Renal pelvis (tissue), 4 donors: ENCODE data around the gene GRIK3. TPM values are rescaled to one million over a fixed set of nuclear protein-coding genes. Genes with fewer than 3 reads are reported as not detected.
"Not testable (repeated sequence)": the region's sequence is repeated elsewhere in the genome, so short reads cannot be mapped to it uniquely, and the experiment has no call there.

ENCODE experiments used
- DNase-seq: peaks from one replicate; pipeline ENCODE4 v3.0.0-alpha.2; 2013
- polyA plus RNA-seq, 3 donors: library from polyadenylated mRNA; unstranded; fragments of 120-200 nt; gene quantifications; one replicate each; pipeline ENCODE4 v1.2.1, GENCODE V29; 2013; ENCODE audit not compliant: insufficient read length in 3 of 3

The GRIK3 gene
- polyA plus RNA-seq, 3 donors: 3.2 to 4.0 (median 3.3) TPM

DNA sequence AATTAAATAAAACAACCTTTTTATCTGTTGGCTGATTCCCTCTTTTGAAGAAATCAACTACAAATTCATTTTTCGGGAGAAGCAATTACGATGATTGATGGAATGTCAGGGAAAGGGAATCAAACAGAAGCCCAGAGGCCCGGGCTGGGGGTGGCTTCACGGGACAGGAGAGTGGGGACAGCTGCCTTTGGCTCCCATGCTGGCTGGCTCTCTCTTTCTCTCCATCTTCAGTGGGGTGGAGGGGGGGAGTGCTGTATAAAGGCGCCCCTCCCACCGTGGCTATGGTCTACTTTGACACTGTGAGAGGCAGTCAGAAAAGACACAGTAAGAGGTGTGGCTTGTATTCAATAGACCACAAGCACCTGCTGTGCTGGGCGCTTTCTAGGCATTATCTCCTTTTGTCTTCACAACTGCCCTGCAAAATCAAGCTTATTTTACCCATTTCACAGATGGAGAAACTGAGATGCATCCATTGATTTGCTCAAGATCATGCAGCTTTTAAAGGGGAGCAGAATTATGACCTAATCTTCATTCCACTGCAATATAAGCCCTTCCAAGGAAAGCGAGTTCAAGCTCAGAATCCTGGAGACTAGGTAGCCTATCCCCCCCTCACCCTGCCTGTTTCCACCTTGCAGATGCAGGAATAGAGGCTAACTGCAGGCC, 92.9 kb downstream of the GRIK3 start:
- no peak for DNase-seq

DNA sequence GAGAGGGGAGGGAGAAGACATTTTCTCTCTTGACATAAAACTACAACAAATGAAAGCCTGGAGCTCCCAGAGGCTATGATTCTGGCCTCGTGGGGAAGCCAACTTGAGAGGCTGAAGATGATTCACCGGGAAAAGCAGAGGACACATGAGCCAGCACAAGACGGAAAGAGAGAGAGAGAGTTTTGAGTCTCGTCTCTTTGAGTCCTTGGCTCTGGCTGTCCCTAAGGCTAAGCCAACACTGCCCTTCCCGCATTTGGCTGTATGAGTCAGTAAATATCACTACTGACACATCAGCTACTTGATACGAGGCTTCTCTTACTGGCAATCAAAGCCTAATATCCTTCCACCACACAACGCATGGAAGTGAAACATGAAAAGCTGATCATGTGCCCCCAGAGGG, 95.5 kb downstream of the GRIK3 start:
- no peak for DNase-seq

DNA sequence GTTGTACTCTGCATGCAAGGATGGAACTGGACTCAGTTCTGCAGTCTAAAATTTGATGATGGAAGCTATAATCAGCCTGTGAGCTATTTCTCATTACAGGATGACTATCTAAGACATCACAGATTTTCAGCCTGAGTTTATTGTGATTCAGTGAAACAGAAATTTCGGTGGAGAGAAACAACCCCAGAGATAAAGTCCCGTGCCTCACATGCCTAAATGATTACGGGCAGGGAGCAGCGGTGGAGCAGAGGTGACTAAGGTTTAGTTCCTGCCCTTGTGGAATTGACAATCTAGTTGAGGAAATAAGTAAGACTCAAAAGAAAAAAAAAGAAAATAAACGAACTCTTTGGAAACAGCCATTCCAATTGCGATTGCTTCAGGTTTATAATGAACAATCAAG, 96.9 kb downstream of the GRIK3 start:
- no peak for DNase-seq

DNA sequence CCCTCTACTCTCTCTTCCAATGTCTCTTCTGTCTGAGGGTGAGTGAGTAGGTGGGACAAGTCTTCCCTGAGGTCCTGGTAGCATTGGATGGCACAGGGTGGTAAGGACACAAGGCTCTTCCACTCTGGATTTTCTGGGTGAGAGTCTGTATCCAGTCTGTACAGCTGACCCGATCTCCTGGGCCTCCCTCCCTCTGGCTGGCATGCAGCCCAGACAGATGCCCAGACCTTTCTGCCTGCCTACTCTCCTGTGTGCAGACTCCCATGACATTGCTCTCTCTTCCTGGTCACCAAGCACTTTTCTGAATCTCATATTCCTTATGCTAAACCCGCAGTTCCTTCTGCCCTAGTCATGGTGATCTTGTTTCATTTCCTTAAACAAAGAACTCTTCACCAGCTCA, 100.3 kb downstream of the GRIK3 start:
- no peak for DNase-seq

DNA sequence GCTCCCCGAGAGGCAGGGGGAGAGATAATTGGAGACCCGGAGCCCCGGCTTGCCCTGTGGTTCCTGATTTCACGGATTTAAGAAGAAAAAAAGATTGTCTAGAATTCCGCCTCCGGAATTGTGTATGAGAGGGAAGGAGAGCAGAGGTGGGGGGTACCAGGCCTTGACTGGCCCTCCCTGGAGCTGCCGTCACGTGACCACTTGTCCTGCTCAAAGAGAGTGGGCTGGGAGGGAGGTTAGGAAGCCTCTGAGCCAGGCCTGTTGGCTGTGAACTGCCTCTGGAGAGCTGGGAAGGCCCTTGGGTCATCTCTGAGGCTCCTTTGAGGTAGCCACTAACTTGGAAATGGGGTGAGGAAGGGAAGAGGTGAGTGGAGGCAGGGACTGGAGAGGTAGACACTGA, 106.5 kb downstream of the GRIK3 start:
- no peak for DNase-seq

DNA sequence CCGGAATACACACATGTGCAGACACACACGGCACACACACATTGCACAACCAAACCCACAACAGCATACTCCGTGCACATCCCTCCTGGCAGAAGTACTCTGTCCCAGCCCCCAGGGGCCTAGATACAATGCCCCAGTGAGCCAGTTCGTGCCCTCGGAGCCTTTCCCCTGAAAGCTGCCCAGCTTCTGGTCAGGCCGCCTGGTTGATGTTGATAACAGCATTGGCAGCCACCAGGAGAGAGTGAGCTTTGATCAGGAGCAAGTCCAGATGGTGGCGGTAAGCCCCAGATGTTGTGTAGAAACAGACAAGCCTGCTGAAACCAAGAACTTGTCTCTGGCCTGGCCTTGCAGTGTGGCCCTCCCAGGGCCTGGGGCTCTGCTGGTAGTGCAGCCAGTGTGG, 109.1 kb downstream of the GRIK3 start:
- no peak for DNase-seq

DNA sequence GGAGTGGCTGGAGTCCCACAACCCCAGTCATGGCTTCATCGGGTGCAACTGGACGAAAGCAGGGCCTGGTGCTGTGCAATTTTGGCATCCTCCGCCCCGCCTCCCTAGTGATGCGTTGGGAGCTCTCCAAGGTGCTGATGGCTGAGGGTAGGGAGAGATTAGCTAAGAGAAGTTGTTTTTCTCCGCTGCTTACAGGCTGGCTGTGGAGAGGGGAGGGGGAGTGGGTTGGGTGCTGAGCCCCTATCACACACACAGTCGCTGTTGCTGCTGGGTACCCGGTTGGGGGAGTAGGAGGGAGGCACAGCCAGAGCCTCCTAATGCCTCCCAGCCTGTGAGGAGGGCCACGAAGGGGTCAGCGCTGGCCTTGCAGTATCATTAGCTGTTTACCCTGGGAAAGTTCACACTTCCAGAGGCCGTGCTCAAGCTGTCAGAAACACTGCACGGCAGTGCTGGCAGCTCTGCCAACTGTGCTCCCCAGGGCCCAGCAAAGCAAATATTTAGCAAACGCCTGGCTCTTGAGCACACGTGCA, 110.0 kb downstream of the GRIK3 start:
- DNase-seq: peak; percentile 90

DNA sequence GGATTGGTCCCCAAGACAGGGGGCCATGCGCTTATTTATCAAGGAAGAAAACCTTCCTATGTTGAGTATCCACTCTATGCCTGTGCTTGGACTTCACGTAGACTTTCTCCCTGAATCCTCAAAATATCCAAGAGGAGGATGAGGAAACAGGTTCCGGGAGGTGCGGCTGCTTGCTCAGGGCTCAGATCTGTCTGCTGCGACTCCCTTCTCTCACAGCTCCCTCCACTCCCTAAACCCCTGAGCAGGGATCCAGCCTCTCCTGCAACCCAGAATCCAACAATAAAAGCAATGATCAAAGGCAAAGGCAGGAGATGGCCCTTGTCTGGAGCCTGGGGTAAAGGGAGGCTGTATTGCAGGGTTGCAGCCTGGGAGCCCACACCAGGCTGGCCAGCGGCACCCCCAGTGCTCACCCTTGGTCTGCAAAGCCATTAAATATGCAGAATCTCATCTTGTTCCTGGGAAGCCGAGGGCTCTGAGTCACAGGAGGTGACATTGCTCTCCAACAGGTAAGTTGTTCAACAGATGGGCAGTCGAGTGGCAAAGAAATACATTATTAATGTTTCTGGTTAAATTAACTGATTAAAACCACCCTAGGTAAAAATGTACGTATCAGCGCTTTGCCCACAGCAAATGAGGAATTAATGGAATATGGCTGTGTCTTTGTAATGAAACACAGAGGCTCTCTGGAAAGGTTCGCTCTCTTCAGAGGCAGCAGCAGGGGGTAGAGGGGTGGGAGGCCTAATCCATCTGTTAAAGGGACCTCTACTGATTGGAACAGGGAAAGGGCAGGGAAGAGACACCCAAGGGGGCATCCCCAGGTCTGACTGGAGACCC, 111.5 kb downstream of the GRIK3 start:
- no peak for DNase-seq

DNA sequence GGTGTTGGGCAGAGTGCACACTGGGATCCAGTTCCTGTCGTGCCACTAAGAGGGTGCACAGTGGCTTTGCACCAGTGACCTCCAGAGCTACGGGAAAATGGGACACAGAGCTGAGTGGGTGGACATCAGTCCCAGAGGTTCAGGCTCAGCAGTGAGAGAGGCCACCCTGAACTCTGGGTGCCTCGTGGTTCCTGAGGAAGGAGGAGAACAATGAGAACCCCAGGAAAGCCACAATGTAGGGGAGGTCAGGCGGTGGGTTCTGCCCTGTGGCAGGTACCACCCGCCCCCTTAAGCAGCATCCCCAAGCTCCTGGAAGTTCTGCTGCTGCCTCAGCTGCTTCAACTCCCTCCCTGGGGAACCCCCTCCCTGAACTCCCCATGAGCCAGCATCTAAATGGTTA, 112.2 kb downstream of the GRIK3 start:
- no peak for DNase-seq

DNA sequence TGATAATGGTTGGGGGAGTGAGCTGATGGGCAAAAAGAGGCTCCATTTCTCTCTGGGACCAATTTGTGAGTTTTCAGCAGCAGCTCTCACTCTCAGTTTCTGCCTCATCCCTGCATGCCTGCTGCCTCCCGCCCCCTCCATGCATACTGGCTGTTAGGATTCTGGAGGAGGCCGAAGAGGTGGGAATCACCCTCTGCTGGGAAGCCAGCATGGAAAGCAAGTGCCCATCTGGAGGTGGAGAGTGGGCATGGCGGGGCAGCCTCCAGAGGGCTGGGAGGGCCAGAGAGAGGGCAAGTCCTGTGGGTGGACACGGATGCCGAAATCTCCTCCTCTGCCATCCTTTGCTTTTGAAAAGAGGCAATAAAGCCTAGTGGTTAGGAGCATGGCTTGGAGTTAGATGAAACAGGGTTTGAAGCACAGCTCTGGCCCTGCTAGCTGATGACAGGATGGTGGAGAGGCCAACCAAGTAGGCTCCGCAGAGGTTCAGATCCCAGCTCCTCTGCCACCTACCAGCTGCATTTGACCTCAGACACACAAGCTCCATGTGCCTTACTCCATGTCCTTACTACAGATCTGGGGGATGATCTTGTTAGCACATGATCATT, 113.4 kb downstream of the GRIK3 start:
- DNase-seq: no peak

DNA sequence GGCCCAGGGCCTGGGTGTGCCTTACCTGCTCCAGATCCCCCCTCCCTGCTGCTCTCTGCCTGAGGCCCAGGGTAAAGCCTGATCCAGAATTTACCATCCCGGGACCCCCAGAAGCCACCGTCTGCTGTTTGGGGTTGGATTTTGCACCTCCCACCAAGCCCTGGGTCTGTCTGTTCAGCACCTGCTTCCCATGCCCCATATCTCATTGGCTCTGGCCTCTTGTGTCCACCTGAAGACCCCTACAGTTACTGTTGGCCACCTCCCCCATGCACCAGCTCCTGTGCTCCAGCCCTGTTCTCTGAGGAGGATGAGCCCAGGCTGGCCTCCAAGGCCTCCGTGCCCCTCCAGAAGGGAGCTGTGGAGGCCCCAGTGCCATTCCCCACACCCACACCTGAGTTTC, 113.9 kb downstream of the GRIK3 start:
- no peak for DNase-seq

DNA sequence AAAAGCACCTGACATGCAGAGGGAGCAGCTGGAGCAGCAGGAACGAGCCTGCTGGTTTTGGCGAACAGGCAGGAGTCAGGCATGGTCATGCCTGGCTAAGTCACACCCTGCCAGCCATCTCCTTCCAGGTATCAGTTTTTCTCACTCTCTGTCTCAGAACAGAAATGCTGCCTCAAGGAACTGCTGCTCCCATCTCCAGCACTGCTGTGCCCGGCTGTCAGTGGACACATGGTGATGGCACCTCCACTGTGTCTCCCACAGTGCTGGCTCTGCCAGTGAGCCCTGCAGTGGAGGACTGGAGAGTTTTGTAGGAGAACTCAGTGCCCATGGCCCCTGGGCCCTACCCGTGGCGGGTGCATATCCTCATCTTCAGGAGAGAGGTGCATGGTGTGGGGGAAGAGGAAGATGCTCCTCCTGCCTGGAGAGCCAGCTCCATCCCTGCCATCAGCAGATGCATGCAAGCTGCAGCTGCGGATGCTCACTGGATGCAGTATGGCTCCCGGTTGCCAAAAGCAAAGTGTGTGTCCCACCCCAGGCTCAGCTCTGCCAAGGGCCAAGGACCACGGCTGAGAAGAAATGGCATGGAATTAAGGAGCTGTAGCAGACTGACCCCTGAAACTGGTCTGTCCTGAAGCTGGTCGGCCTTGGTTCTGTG, 114.7 kb downstream of the GRIK3 start:
- no peak for DNase-seq

DNA sequence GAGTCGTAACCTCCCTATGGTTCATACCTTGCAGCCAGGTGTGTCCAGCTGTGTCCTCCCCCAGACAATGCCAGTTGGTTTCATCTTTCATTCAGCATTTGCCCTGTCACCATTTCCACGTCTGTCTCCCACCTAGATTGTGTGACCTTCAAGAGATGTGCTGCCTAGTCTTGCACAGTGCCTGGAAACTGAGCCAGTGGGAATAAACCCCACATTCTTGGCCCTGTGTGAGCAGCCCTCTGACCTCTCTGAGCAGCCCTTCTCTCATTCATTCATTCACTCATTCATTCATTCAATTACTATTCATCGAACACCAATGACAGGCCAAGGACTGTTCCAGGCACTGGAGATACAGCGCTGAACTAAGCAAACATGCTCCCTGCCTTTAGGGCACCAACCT, 115.7 kb downstream of the GRIK3 start:
- DNase-seq: no peak

DNA sequence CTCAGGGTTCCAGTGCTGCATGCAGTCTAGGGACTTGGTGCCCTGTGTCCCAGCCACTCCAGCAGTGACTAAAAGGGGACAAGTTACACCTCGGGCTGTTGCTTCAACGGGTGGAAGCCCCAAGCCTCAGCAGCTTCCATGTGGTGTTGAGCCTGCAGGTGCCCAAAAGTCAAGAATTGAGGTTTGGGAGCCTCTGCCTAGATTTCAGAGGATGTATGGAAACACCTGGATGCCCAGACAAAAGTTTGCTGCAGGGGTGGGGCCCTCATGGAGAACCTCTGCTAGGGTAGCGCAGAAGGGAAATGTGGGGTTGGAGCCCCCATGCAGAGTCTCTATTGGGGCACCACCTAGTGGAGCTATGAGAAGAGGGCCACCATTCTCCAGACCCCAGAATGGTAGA, 117.8 kb downstream of the GRIK3 start:
- DNase-seq: not testable (repeated sequence)

DNA sequence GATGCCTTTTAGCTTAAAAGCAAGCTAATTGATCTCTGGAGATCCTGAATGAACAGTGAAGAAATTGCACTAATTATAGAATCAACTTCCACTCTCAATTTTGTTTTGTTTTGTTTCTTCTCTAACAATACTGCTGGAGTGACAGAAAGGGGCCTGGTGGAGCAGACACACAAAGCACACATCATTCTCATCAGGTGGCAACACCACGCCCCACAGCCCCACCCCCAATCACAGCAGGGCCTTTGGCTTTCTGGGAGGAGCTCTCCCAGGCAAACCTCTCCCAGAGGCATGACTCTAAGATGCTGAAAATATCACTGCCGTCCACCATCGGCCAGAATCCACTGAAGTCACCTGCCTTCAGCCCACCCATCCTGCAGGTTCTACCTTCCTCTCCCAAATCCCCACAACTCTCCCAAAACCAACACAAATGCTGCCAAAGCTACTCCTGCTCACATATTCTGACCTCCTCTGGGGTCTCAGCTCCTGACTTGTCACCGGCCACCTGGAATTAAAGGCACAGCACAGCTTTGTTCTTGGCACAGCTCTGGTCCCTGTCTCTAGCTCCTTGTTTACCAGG, 120.7 kb downstream of the GRIK3 start:
- no peak for DNase-seq

DNA sequence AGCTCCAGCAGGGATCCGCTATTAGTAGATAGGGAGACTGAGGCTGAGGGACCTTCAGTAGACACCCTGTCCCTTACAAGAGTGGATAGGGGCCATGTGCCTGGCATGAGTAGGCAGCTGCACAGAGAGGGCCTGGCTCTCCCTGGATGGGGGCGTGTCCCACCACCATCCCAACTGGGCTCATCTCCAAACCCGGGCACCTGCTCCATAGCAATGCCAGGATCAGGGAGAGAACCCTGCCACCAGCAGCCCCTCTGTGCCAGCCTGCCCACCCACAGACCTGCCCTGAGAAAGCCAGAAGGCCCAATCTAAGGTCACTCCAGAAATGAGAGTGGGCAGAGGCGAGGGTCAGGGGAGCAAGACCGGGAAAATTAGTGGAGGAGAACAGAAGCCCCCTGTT, 121.3 kb downstream of the GRIK3 start:
- DNase-seq: no peak

DNA sequence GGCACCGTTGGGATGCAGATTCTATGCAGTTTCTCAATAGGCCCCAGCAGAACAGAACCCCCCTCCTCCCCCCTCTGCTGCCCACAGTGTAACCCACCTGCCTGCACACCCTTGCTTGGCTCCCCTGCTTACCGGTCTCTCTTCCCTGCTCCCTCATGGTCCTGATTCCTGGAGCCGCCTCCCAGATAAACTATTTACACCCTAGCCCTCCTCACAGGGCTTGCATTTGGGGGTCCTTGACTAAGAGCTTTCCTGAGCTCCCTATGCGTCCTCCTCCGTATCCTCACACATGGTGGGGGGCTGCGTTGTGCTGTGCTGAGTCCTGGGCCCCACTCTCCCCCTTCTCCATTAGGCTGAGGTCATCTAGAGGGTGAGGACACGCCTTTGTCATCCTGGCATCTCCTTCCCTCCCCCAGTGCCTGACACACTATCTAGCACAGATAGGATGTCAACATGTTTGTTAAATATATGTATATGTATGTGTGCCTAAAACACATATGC, 121.9 kb downstream of the GRIK3 start:
- DNase-seq: no peak

DNA sequence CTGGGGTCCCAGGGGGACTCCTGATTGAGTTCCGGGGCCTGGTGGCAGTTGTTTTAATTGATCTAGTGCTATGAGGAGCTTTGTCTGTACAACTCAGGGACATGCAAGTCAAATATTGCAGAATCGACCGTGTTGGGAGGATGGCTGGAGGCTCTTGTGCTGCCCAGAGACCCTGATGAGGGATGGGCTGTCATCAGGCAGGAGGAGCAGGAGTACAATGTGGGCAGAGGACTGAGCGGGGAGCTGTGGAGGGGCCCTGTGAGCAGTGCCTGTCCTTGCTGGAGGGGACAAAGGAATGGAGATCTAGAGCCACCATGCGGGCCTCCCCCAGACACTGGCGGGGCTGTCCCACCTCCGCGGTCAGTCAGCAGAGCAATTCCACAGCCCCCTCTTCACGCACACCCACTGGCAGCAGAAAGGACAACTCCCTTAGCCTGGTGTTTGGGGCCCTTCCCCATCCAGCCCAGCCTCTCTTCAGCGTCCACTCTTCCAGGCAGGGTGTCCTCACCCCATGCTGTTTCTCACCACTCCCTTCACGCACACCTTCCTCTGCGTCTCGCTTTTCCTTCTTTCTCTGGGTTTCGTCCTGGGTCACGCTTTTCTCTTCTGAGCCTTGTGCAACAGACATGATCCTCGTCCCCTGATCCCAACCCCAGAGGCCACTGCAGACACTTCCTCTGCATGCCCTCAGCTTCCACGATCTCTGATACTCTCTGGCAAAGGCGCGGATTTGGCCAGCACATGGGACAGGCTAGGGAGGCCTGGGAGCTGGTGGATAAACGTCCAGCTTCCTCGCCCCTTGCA, 122.6 kb downstream of the GRIK3 start:
- no peak for DNase-seq

DNA sequence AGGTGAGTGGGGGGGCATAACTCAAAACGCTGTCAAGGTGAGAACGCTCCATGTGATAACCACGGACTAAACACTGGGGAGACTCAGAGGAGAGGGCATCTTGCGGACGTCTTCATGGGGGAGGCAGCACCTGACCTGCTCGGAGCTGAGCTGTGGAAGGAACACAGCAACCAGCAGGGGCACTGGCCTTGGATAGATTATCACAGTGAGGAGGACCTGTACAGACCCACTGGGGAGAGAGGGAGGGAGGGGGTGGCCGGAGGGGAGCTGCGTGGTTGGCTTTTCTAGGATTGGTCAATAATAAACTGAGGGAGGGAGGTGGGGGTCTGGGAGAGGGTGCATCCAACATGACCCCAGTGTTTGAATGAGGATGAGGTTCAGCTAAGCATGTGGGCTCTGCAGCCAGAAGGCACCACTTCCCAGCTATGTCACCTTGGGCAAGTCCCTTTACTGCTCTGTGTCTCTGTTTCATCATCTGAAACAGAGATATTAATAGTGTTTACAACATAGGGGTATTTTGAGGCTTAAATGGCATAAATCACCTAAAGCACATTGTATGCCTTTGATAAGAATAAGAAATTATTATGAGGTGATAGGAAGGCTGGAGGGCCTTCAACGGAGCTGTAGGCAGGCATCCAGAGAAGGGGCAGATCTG, 123.3 kb downstream of the GRIK3 start:
- DNase-seq: no peak

DNA sequence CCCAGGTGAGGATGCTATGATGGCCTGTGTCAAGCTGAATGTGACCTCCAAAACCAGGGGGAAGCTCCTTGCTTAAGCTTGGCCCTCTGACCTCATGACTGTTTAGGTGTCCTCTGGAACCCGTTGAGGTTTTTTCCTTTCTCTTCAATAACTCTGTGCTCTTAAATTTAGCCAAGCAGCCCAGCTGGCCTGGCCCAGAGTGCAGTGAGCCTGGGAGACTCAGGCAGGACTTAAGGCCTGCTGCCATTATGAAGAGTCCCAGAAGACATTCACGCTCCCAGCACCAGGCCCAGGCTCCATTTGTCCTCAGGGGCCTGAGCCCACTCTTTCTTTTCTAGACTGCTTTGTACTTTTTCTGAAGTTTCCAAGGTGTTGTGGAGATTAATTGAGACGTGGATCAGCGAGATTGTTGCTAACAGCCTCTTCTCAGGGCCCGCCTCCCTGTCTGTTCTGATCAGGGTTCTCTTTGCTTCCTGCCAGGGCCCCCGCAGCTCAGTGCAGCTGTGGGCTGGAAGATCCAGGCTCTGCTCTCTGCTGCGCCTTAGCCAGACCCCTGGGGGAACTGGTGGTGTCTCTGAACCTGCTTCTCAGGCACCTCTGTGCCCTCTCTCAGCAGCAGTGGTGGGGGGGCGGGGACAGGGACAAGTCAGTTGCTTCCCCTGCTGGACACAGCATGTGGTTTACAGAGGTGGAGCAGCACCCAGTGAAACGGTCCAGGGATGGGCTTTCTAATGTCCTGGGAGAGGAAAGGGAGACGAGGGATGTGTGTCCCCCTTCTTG, 124.2 kb downstream of the GRIK3 start:
- no peak for DNase-seq
